Measurements from ENCODE around the gene SNX1.

DNA sequence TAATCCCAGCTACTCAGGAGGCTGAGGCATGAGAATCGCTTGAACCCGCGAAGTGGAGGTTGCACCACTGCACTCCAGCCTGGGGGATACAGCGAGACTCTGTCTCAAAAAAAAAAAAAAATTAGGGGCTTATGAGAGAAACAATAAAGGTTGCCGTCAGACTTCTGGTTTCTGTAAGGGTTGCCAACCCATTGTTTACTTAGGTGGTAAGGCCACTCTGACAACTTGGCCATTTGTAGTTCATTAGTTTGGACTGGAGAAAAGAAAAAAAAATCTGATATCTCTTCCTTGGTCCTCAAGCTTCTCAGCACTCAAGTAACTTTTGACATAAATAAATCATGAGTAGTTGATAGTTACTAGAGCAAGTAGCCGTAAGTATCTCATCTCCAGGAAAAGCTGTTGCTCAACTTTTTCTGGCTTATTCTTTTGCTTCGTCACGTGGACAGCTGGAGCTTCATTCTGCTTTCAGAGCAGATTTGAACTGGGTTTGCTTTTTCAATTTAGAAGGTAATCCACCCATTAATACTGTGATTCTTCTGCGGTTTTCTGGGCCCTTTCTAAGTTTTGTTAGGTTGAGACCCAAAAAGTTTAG lies 9.4 kb downstream of the SNX1 start:
- TF ChIP-seq CTCF (IDR thresholded peaks at IDR 0.05; ENCODE audit: low read depth, low read length) (no peak), MAX (IDR thresholded peaks at IDR 0.05; ENCODE audit: low read depth, low read length) (peak; percentile 79), POLR2A (IDR thresholded peaks at IDR 0.05; ENCODE audit: extremely low read depth, insufficient read length) (no peak), MYC (IDR thresholded peaks at IDR 0.05; ENCODE audit: low read depth, low read length) (0 out of 2 replicates have a peak, but pooled peaks have one; percentile 40)
